ENCODE measurements around the gene PTPRE. TPM values are rescaled to one million over a fixed set of nuclear protein-coding genes. Genes with fewer than 3 reads are reported as not detected.

The PTPRE gene
- total and polyA plus RNA-seq, 10 of the 15 experiments (the other 5 are each of a cell fraction or from before 2014, with no cell fraction given), result 2.9 to 7.6 (median 5.8) TPM

- TF ChIP-seq ZNF274 (IDR thresholded peaks at IDR 0.05; ENCODE audit: insufficient read depth, insufficient read length) (no peak), FOS (IDR thresholded peaks at IDR 0.05; ENCODE audit: borderline replicate concordance, extremely low read depth, insufficient read length) (no peak), ZBED1 (IDR thresholded peaks at IDR 0.05; ENCODE audit: borderline replicate concordance) (no peak)
These were observed 193.0 kb downstream of the PTPRE start (continued) for GRCh38 chr10:128099901-128100300.

- Histone ChIP-seq H3K4me1 (ENCODE audit: control insufficient read depth, insufficient read depth, low read length) (no peaks in the 10 kb centered on the region), H3K27me3 (replicated peaks in 1 of 2; ENCODE audit: control insufficient read depth in 2 of 2, insufficient read depth in 2 of 2, low read length in 1 of 2) (no peaks in the 10 kb centered on the region), H3K9ac (ENCODE audit: control insufficient read depth, insufficient read depth, low read length) (no peak overlapping the region), H2AFZ (ENCODE audit: control insufficient read depth, low read depth, low read length) (no peak overlapping the region), H3K4me3 (no peak overlapping the region), H3K4me2 (ENCODE audit: control insufficient read depth, insufficient read depth) (no peak overlapping the region), H3K79me2 (ENCODE audit: control insufficient read depth, insufficient read depth, low read length) (no peaks in the 10 kb centered on the region), H3K9me3 (replicated peaks; ENCODE audit: control insufficient read depth, insufficient read depth, low read length) (no peaks in the 10 kb centered on the region), H4K20me1 (ENCODE audit: control insufficient read depth, insufficient read depth) (no peaks in the 10 kb centered on the region; the same call in 1 of the 2 replicates), H3K27ac (ENCODE audit: control insufficient read depth, insufficient read depth) (no peak overlapping the region), H3K36me3 (ENCODE audit: control insufficient read depth in 2 of 2, insufficient read depth in 2 of 2, low read length in 1 of 2) (peaks cover 43 to 62% of the 10 kb centered on the region in 2 experiments)
- DNase-seq (ENCODE audit: low read depth, low spot score) (no peak), ATAC-seq (no peak), FAIRE-seq (no peak)
- ChIA-PET CTCF (no interaction called here), POLR2A (no interaction called here), SMC1A (ENCODE audit: uncharacterized antibody, unreplicated experiment) (no interaction called here), RAD21 (ENCODE audit: unreplicated experiment) (no interaction called here)
- in situ Hi-C loops (cut with MboI) (no loop called here), intact Hi-C loops (cut with micrococcal nuclease; ENCODE audit: unreplicated experiment) (no loop called here)
- 60% methylated on average over 1 of the region's 1 CpG for whole genome bisulfite sequencing (ENCODE audit: insufficient coverage, insufficient replicate concordance, low lambda C conversion rate, missing lambda C conversion rate)
- no TSS peak for BruUV-seq (replicated peaks)
- TF ChIP-seq BCL11A (IDR thresholded peaks at IDR 0.05; ENCODE audit: low read depth, low read length) (no peak), CREB1 (IDR thresholded peaks at IDR 0.05; ENCODE audit: low read depth) (no peak), PAX5 (IDR thresholded peaks at IDR 0.05; ENCODE audit: borderline replicate concordance, low read depth, low read length) (no peak), SRF (IDR thresholded peaks at IDR 0.05; ENCODE audit: low read depth in 2 of 2, low read length in 2 of 2) (peak in 1 of 2 experiments; percentile 74; a peak in 2 of 4 replicates), SMAD1 (IDR thresholded peaks at IDR 0.05; ENCODE audit: low read depth, partially characterized antibody) (no peak), PAX8 (IDR thresholded peaks at IDR 0.05) (no peak)
These were observed 195.0 kb downstream of the PTPRE start for GRCh38 chr10:128101901-128102300.
